ENCODE data around the gene INPPL1. TPM values are rescaled to one million over a fixed set of nuclear protein-coding genes. Genes with fewer than 3 reads are reported as not detected.

The INPPL1 gene
- total RNA-seq, 1 donor from 2014 or later: 139 TPM

- Mint-ChIP-seq H3K4me1 (ENCODE audit: low read depth) (peaks cover 11% of the 10 kb centered on the region), H3K27me3 (ENCODE audit: insufficient read depth) (peaks cover 10% of the 10 kb centered on the region), H3K27ac (no peak overlapping the region), H3K4me3 (no peak overlapping the region), H3K9me3 (no peaks in the 10 kb centered on the region), H3K36me3 (ENCODE audit: low read depth) (no peaks in the 10 kb centered on the region)
- intact Hi-C loops (cut with micrococcal nuclease): no loop called here
- no peak for DNase-seq (ENCODE audit: low spot score)
Measured at GRCh38 chr11:72271980-72272379, 47.4 kb downstream of the INPPL1 start.

- intact Hi-C loops (cut with micrococcal nuclease): no loop called here
- peaks cover 19% of the 10 kb centered on the region for H3K27me3 Mint-ChIP-seq (ENCODE audit: insufficient read depth)
- no peak overlapping the region for H3K27ac Mint-ChIP-seq
- no peaks in the 10 kb centered on the region for H3K36me3 Mint-ChIP-seq (ENCODE audit: low read depth)
- no peaks in the 10 kb centered on the region for H3K9me3 Mint-ChIP-seq
- no peak overlapping the region for H3K4me3 Mint-ChIP-seq
- no peak for DNase-seq (ENCODE audit: low spot score)
- H3K4me1 Mint-ChIP-seq (ENCODE audit: low read depth): peaks cover 10% of the 10 kb centered on the region
Measured at GRCh38 chr11:72274435-72274834, 49.9 kb downstream of the INPPL1 start.

GRCh38 chr11:72278905-72279304 is 54.3 kb downstream of the INPPL1 start:
- Mint-ChIP-seq H3K27ac (no peak overlapping the region), H3K4me3 (no peak overlapping the region), H3K4me1 (ENCODE audit: low read depth) (no peaks in the 10 kb centered on the region), H3K36me3 (ENCODE audit: low read depth) (no peaks in the 10 kb centered on the region), H3K27me3 (ENCODE audit: insufficient read depth) (peaks cover 24% of the 10 kb centered on the region), H3K9me3 (no peaks in the 10 kb centered on the region)
- DNase-seq (ENCODE audit: low spot score): no peak
- intact Hi-C loops (cut with micrococcal nuclease): no loop called here

GRCh38 chr11:72280037-72280436 is 55.5 kb downstream of the INPPL1 start:
- Mint-ChIP-seq H3K36me3 (ENCODE audit: low read depth) (no peaks in the 10 kb centered on the region), H3K9me3 (no peaks in the 10 kb centered on the region), H3K27ac (no peak overlapping the region), H3K4me3 (no peak overlapping the region), H3K4me1 (ENCODE audit: low read depth) (no peaks in the 10 kb centered on the region), H3K27me3 (ENCODE audit: insufficient read depth) (peaks cover 29% of the 10 kb centered on the region)
- no peak for DNase-seq (ENCODE audit: low spot score)
- intact Hi-C loops (cut with micrococcal nuclease): no loop called here

- Mint-ChIP-seq H3K9me3 (no peaks in the 10 kb centered on the region), H3K27ac (no peak overlapping the region), H3K27me3 (ENCODE audit: insufficient read depth) (peaks cover 29% of the 10 kb centered on the region), H3K4me1 (ENCODE audit: low read depth) (no peaks in the 10 kb centered on the region), H3K36me3 (ENCODE audit: low read depth) (no peaks in the 10 kb centered on the region), H3K4me3 (no peak overlapping the region)
- intact Hi-C loops (cut with micrococcal nuclease): no loop called here
- no peak for DNase-seq (ENCODE audit: low spot score)
Measured at GRCh38 chr11:72280726-72281315, 56.3 kb downstream of the INPPL1 start.

- intact Hi-C loops (cut with micrococcal nuclease): no loop called here
- no peak overlapping the region for H3K27ac Mint-ChIP-seq
- no peaks in the 10 kb centered on the region for H3K4me1 Mint-ChIP-seq (ENCODE audit: low read depth)
Measured at GRCh38 chr11:72283947-72284346, 59.4 kb downstream of the INPPL1 start.

GRCh38 chr11:72287293-72287692 is 62.7 kb downstream of the INPPL1 start:
- Mint-ChIP-seq H3K27ac (no peak overlapping the region), H3K36me3 (ENCODE audit: low read depth) (no peaks in the 10 kb centered on the region), H3K27me3 (ENCODE audit: insufficient read depth) (peaks cover 20% of the 10 kb centered on the region), H3K4me1 (ENCODE audit: low read depth) (no peaks in the 10 kb centered on the region), H3K9me3 (no peaks in the 10 kb centered on the region), H3K4me3 (no peak overlapping the region)
- DNase-seq (ENCODE audit: low spot score): no peak
- intact Hi-C loops (cut with micrococcal nuclease): no loop called here

More at GRCh38 chr11:72283947-72284346, 59.4 kb downstream of the INPPL1 start:
- no peak for DNase-seq (ENCODE audit: low spot score)
- Mint-ChIP-seq H3K36me3 (ENCODE audit: low read depth) (no peaks in the 10 kb centered on the region), H3K27me3 (ENCODE audit: insufficient read depth) (peaks cover 28% of the 10 kb centered on the region), H3K4me3 (no peak overlapping the region), H3K9me3 (no peaks in the 10 kb centered on the region)

Other genes starting within 250 kb of the INPPL1 start
- 15.6 and 18.5 TPM in 2 replicates for gene IL18BP, start 225.9 kb upstream of the INPPL1 start, total RNA-seq
- gene NUMA1, start 144.2 kb upstream of the INPPL1 start, total RNA-seq: 141 and 150 TPM in 2 replicates
- gene LRRC51, start 143.9 kb upstream of the INPPL1 start, total RNA-seq: 5.7 and 8.2 TPM in 2 replicates
- gene LAMTOR1, start 121.5 kb upstream of the INPPL1 start, total RNA-seq: 70.2 and 77.7 TPM in 2 replicates
- not detected in 2 replicates for gene TOMT, start 118.8 kb upstream of the INPPL1 start, total RNA-seq
- 49.4 and 51.9 TPM in 2 replicates for gene ANAPC15, start 112.1 kb upstream of the INPPL1 start, total RNA-seq
- gene FOLR3, start 89.0 kb upstream of the INPPL1 start, total RNA-seq: not detected in 2 replicates
- gene FOLR1, start 32.6 kb upstream of the INPPL1 start, total RNA-seq: not detected in 2 replicates
- gene FOLR2, start 8.0 kb upstream of the INPPL1 start, total RNA-seq: not detected in 2 replicates
- gene PHOX2A, start 19.4 kb downstream of the INPPL1 start, total RNA-seq: not detected in 2 replicates
- 41.3 and 41.4 TPM in 2 replicates for gene CLPB, start 209.8 kb downstream of the INPPL1 start, total RNA-seq

Measured in activated T-helper 1 cell treated with anti-CD3 and anti-CD28 coated beads, Interleukin-12 subunit alpha, Interleukin-12 subunit beta, Interleukin-2, Interleukin-4 antibody, amounts not matched to agents 30 ng/mL and 10 ng/mL and 1 ng/mL, durations not matched to agents 14 hours and 24 hours and 36 hours (primary cell).